Posterior vena cava (tissue), 2 donors: Measurements from ENCODE around the gene ATP5ME. TPM values are rescaled to one million over a fixed set of nuclear protein-coding genes. Genes with fewer than 3 reads are reported as not detected.
"Not testable (repeated sequence)": the region's sequence is repeated elsewhere in the genome, so short reads cannot be mapped to it uniquely, and the experiment has no call there.

Experiments used
- DNase-seq: peaks from one replicate; pipeline ENCODE4 v3.0.0-alpha.2; 2020; ENCODE audit warnings: low spot score
- intact Hi-C, 2 donors: fragments of 100-400 bp; cut with DNase I; formaldehyde crosslinking; loops; one replicate each; pipeline versions ENCODE4 v1.14.1 to v1.14.2; 2022 to 2023
- total RNA-seq, 2 donors: library from RNA; stranded (reverse); fragmentation: NEBNext Ultra II Directional; extraction: Animal tissue kit (Norgen Biotek cat#: 25700); gene quantifications; one replicate each; pipeline ENCODE4 v1.2.1, GENCODE V29; 2021
- donor health status: DM: yes; HTN: yes; CAD: no.
- donor health status: DM: yes; HTN: yes; CAD: no.

ATP5ME gene
- total RNA-seq, 2 donors from 2014 or later = 180 to 237 TPM

- DNase-seq = no peak
- intact Hi-C loops = no loop called here
Observed at GRCh38 chr4:649751-650310, 24.2 kb downstream of the ATP5ME start.

- DNase-seq = no peak
- intact Hi-C loops = no loop called here
Observed at GRCh38 chr4:649293-649625, 24.8 kb downstream of the ATP5ME start.

- intact Hi-C loops = no loop called here
- no peak for DNase-seq
Observed at GRCh38 chr4:648579-649292, 25.3 kb downstream of the ATP5ME start.

GRCh38 chr4:647481-647880, 26.6 kb downstream of the ATP5ME start:
- intact Hi-C loops = no loop called here
- no peak for DNase-seq

- DNase-seq = no peak
- intact Hi-C loops = no loop called here
Observed at GRCh38 chr4:646460-646859, 27.6 kb downstream of the ATP5ME start.

GRCh38 chr4:642366-642765, 31.7 kb downstream of the ATP5ME start:
- DNase-seq, intact Hi-C loops: not testable (repeated sequence)

GRCh38 chr4:637536-638280, 36.4 kb downstream of the ATP5ME start:
- peak; percentile 41 for DNase-seq
- intact Hi-C loops = no loop called here

- intact Hi-C loops = no loop called here
- DNase-seq = peak; percentile 41
Observed at GRCh38 chr4:636628-637159, 37.4 kb downstream of the ATP5ME start.

GRCh38 chr4:635851-636627, 38.0 kb downstream of the ATP5ME start:
- peak; percentile 78 for DNase-seq
- intact Hi-C loops = no loop called here

- intact Hi-C loops = not testable (repeated sequence)
- DNase-seq = peak; percentile 37
Observed at GRCh38 chr4:635066-635835, 38.8 kb downstream of the ATP5ME start.

- intact Hi-C loops = no loop called here
- DNase-seq = peak; percentile 66
Observed at GRCh38 chr4:634599-634985, 39.5 kb downstream of the ATP5ME start.

GRCh38 chr4:633976-634598, 40.0 kb downstream of the ATP5ME start:
- peak; percentile 75 for DNase-seq

GRCh38 chr4:633406-633805, 40.7 kb downstream of the ATP5ME start:
- intact Hi-C loops = no loop called here
- peak; percentile 20 for DNase-seq

More at GRCh38 chr4:633976-634598, 40.0 kb downstream of the ATP5ME start:
- intact Hi-C loops = no loop called here

- DNase-seq = peak; percentile 15
- intact Hi-C loops = no loop called here
Observed at GRCh38 chr4:632926-633325, 41.1 kb downstream of the ATP5ME start.

- DNase-seq = peak; percentile 46
- intact Hi-C loops = no loop called here
Observed at GRCh38 chr4:632196-632790, 41.8 kb downstream of the ATP5ME start.

- intact Hi-C loops = no loop called here
- no peak for DNase-seq
Observed at GRCh38 chr4:630656-631055, 43.4 kb downstream of the ATP5ME start.

GRCh38 chr4:629915-630641, 44.0 kb downstream of the ATP5ME start:
- DNase-seq = peak; percentile 64
- intact Hi-C loops = no loop called here

- intact Hi-C loops = no loop called here
- DNase-seq = no peak
Observed at GRCh38 chr4:629636-629914, 44.5 kb downstream of the ATP5ME start.
